Gastrocnemius medialis (tissue), 4 donors: ENCODE results near the gene PRICKLE2.

ENCODE experiments used
- POLR2A ChIP-seq, 2 donors: fragments of 450-650 bp; IDR thresholded peaks; one replicate each; pipeline ENCODE4 v1.6.1; 2017; ENCODE audit warnings: antibody characterized with exemption in 2 of 2, mild to moderate bottlenecking in 2 of 2, moderate library complexity in 2 of 2
- TF ChIP-seq, protein P1 (sequence below), 5 experiments: fragments of 450-650 bp in 3 of 5; fragments of 200-600 bp in 2 of 5; sonication (generic) in 2 of 5; IDR thresholded peaks in 4 of 5; conservative IDR thresholded peaks in 1 of 5; 1 replicate in 4 of 5; 2 replicates in 1 of 5; pipeline ENCODE4 v1.5.1; 2016 to 2019; ENCODE audit warnings: antibody characterized with exemption in 5 of 5, mild to moderate bottlenecking in 3 of 5, moderate library complexity in 3 of 5

DNA sequence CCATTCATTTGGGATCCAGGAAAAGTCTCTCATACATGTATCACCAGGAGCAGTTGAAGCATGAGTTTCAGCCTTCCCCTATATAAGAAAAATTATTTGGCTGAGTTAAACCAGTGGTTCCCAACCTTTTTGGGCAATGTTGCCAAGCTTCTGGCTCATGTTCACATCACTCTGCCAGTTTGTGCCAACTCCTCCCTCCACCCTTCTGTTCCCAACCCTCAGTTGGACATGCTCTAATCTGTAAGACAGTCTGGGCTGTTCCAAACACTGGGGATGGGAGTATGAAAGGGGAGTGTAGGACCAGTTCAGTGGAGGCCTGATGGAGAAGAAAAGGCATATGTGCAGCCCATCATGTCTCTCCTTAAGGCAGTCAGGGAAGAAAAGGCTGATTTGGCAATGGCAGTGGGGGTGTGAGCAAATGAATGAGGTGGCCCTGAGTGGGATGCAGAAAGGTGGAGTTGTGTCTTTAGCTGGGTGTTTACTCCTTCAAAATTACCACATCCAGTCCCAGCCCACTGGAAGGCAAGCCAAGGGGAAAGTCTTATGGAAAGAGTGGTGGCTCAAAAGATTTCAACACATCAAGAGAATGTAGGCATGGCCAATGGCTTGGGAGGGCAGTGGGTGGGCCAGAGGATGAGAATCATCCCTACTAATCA lies 32.0 kb upstream of the PRICKLE2 start:
- TF ChIP-seq, protein P1, sequence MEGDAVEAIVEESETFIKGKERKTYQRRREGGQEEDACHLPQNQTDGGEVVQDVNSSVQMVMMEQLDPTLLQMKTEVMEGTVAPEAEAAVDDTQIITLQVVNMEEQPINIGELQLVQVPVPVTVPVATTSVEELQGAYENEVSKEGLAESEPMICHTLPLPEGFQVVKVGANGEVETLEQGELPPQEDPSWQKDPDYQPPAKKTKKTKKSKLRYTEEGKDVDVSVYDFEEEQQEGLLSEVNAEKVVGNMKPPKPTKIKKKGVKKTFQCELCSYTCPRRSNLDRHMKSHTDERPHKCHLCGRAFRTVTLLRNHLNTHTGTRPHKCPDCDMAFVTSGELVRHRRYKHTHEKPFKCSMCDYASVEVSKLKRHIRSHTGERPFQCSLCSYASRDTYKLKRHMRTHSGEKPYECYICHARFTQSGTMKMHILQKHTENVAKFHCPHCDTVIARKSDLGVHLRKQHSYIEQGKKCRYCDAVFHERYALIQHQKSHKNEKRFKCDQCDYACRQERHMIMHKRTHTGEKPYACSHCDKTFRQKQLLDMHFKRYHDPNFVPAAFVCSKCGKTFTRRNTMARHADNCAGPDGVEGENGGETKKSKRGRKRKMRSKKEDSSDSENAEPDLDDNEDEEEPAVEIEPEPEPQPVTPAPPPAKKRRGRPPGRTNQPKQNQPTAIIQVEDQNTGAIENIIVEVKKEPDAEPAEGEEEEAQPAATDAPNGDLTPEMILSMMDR (IDR thresholded peaks at IDR 0.05 in 4 of 5, conservative IDR thresholded peaks at IDR 0.05 in 1 of 5): no peak
- no peak for TF ChIP-seq POLR2A (IDR thresholded peaks at IDR 0.05)
